HG03442 (cell line): ENCODE results near the gene MEG3.

ENCODE experiments used
- ATAC-seq: cut with Tn5 transposase; IDR thresholded peaks from one replicate; pipeline ENCODE4 v1.9.1; 2021; ENCODE audit warnings: mild to moderate bottlenecking, moderate library complexity; ENCODE audit not compliant: unreplicated experiment

The MEG3 gene

GRCh38 chr14:100862277-100862676 lies 36.4 kb downstream of the MEG3 start:
- no peak for ATAC-seq

- ATAC-seq = no peak
Observed at GRCh38 chr14:100862793-100863192, 36.9 kb downstream of the MEG3 start.

GRCh38 chr14:100864206-100864605 lies 38.3 kb downstream of the MEG3 start:
- ATAC-seq = no peak

GRCh38 chr14:100864960-100865681 lies 39.2 kb downstream of the MEG3 start:
- ATAC-seq = no peak

GRCh38 chr14:100865682-100866591 lies 40.0 kb downstream of the MEG3 start:
- ATAC-seq = no peak

- ATAC-seq = no peak
Observed at GRCh38 chr14:100866666-100867630, 41.0 kb downstream of the MEG3 start.

GRCh38 chr14:100867631-100868315 lies 41.9 kb downstream of the MEG3 start:
- ATAC-seq = no peak

- no peak for ATAC-seq
Observed at GRCh38 chr14:100868621-100869370, 42.9 kb downstream of the MEG3 start.

GRCh38 chr14:100871234-100872186 lies 45.6 kb downstream of the MEG3 start:
- no peak for ATAC-seq

GRCh38 chr14:100872259-100873095 lies 46.6 kb downstream of the MEG3 start:
- no peak for ATAC-seq

- no peak for ATAC-seq
Observed at GRCh38 chr14:100873096-100873482, 47.2 kb downstream of the MEG3 start.

GRCh38 chr14:100874051-100874410 lies 48.1 kb downstream of the MEG3 start:
- no peak for ATAC-seq

GRCh38 chr14:100874411-100875091 lies 48.6 kb downstream of the MEG3 start:
- no peak for ATAC-seq

GRCh38 chr14:100875126-100875525 lies 49.2 kb downstream of the MEG3 start:
- no peak for ATAC-seq

GRCh38 chr14:100875861-100876590 lies 50.1 kb downstream of the MEG3 start:
- ATAC-seq = no peak
